GM12874 (cell line): ENCODE results near the gene OPHN1.

Experiments
- TF ChIP-seq, protein P1 (sequence below): IDR thresholded peaks from 2 replicates; pipeline ENCODE4 v1.5.1; 2011; ENCODE audit warnings: low read depth, mild to moderate bottlenecking, control low read depth, low read length, moderate library complexity; ENCODE audit not compliant: insufficient read depth

The OPHN1 gene

DNA sequence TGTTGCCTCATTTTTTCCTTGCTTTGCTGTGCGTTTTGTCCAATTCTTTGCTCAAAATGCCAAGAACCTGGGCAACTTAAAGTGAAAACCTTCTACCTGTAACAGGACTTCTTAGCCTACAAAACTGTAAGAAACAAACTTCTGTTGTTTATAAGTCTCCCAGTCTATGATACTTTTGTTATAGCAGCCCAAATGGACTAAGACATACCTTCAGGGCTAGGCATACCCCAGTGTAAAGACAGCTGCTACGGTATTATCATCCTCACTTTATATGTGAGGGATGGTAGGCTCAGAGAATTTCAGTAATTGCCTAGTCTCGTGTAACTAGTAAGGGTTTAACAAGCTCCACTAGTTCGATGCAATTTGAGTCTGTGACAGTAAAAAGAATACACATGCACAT is 6.0 kb upstream of the OPHN1 start:
- TF ChIP-seq, protein P1, sequence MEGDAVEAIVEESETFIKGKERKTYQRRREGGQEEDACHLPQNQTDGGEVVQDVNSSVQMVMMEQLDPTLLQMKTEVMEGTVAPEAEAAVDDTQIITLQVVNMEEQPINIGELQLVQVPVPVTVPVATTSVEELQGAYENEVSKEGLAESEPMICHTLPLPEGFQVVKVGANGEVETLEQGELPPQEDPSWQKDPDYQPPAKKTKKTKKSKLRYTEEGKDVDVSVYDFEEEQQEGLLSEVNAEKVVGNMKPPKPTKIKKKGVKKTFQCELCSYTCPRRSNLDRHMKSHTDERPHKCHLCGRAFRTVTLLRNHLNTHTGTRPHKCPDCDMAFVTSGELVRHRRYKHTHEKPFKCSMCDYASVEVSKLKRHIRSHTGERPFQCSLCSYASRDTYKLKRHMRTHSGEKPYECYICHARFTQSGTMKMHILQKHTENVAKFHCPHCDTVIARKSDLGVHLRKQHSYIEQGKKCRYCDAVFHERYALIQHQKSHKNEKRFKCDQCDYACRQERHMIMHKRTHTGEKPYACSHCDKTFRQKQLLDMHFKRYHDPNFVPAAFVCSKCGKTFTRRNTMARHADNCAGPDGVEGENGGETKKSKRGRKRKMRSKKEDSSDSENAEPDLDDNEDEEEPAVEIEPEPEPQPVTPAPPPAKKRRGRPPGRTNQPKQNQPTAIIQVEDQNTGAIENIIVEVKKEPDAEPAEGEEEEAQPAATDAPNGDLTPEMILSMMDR: no peak

DNA sequence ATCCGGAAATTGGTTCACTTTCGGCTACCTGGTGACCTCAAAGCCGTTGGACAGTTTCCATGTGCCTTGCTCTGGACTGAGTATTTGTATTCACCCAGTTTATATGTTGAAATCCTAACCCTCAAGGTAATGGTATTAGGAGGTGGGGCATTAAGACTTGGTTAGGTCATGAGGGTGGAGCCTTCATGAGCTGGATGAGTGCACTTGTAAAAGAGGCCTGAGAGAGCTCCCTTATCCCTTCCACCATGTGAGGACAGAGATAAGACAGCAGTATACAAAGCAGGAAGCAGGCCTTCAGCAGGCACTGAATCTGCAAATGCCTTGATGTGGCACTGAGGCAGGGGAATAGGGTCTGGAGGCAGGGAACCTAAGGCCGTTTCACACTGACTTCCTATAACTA is 5.3 kb upstream of the OPHN1 start:
- TF ChIP-seq, protein P1: no peak

DNA sequence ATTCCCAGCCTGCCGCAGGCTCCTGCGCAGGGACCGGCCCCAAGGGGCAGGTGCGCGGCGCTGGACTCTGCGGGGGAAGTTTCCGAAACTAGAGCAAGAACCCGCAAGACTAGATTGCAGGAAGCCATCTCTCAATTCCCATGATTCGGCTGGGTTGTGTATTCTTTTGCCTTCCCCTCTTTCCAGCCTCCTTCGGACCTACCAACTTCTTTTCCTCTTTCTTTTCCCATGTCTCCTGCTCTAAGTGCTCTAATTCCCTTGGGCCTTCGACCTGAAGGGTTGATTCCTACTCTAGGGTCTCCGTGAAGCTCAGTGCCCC is 645 bp upstream of the OPHN1 start:
- TF ChIP-seq, protein P1: no peak

DNA sequence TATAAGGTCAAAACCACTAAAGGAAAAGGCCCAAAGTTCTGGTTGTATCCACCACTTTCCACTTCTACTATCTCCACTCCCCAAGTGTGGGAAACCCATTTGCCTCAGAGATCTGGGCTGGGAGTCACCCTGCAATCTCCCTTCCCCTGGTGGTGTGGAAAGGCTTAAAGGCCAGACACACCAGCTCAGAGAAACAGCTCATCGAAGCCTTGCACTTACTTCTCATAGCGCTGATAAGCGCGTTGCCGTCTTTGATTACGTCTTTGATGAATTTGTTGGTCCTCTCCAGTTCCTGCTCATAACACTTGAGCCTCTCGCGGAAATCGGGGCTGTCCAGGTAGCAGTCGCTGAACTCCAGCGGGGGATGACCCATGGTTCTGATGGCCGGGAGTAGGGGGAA is 647 bp downstream of the OPHN1 start:
- TF ChIP-seq, protein P1: no peak

DNA sequence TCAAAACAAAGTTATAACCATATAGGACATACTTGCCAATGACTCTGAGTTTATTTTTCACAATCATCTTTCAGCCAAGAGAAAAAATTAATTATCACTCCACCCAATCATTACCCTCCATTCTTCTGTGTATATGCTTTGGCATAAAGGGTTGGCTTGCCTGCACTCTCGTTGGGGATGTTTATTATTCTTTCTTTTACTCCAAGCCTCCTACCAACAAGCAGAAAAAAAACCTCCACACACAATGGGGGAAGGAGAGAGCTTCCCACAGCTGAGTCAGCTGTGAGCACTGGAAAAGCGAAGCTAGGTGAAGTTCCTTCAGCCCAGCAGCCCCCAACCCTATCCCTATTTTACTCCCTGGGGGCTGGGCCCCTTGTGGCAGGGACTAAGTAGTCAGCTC is 1.5 kb downstream of the OPHN1 start:
- TF ChIP-seq, protein P1: no peak

DNA sequence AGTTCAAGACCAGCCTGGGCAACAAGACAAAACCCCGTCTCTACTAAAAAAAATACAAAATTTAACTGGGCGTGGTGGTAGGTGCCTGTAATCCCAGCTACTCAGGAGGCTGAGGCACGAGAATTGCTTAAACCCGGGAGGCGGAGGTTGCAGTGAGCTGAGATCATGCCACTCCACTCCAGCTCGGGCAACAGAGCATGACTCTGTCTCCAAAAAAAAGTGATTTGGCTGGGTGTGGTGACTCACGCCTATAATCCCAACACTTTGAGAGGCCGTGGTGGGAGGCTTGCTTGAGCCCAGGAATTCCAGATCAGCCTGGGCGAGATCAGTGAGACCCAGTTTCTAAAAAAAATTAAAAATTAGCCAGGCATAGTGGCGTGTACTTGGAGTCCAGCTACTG is 4.1 kb downstream of the OPHN1 start:
- TF ChIP-seq, protein P1: no peak

DNA sequence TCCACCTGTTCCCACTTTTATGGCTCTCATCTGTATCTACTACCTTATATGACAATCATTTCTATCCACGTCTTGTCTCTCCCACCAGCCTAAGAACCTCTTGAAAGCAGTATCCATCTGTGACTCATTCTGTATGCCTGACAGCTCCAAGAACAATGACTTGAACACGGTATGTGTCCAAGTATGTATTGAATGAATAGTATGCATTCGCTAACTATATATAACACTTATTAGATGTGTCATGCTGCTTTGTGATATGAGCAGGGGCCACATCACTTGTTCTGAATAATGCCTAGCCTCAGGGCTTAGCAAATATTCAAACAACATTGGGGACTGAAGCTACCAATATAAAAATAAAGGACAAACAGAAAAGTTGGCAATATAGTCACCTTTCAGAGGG is 4.9 kb downstream of the OPHN1 start:
- TF ChIP-seq, protein P1: no peak

DNA sequence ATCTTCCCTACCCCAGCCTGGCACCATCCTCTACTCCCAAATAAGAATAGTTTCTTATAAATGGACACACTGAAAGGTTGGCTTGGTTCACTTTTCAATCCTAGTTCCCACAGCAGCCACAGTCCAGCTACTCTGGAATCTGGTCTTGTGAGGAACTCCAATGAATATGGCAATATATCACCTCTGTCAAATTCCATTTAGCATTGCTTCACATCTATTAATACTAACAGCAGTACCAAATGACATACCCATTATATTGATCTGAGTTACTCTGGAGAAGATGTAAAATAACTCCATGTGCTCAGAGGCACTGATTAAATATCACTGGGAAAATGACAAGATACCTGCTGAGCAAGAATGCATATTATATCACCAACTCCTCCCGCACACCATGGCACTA is 8.6 kb downstream of the OPHN1 start:
- TF ChIP-seq, protein P1: no peak
